Measurements from ENCODE around the gene ITM2C. TPM values are rescaled to one million over a fixed set of nuclear protein-coding genes. Genes with fewer than 3 reads are reported as not detected.
A peak's percentile ranks its signal among the peaks of the same experiment; 100 is the strongest.

Gene ITM2C
- total and polyA plus RNA-seq, 7 experiments from 2014 or later: 7.4 to 37.4 (median 25.3) TPM

- Histone ChIP-seq H3K9me3 (ENCODE audit: control insufficient read depth in 2 of 3, low read length in 3 of 3) (no peaks in the 10 kb centered on the region), H3K36me3 (ENCODE audit: control insufficient read depth in 2 of 3, insufficient read depth in 3 of 3, low read length in 3 of 3) (peaks cover 0 to 4% (median 0%) of the 10 kb centered on the region in 3 experiments), H3K27ac (ENCODE audit: low read depth, low read length) (peak overlapping the region; percentile 54), H3K4me3 (ENCODE audit: low read length) (peak overlapping the region; percentile 66), H3K4me1 (ENCODE audit: control insufficient read depth in 2 of 2, insufficient read depth in 2 of 2, low read length in 2 of 2) (peaks cover 24 to 27% of the 10 kb centered on the region in 2 donors), H3K27me3 (ENCODE audit: control insufficient read depth in 2 of 2, insufficient read depth in 2 of 2, low read length in 2 of 2) (no peaks in the 10 kb centered on the region)
- intact Hi-C loops (cut with micrococcal nuclease): loop anchor here in 1 of 2 donors (2.0 kb wide), 1 partner anchor 191 kb away; the partner anchor contains the start of gene PSMD1
- H3K27ac Mint-ChIP-seq: peak overlapping the region in 5 of 9 donors; percentile 42 to 89 (median 74)
- peak overlapping the region; percentile 74 to 98 (median 94) for H3K4me3 Mint-ChIP-seq
- ATAC-seq: no peak
- no peaks in the 10 kb centered on the region for H3K36me3 Mint-ChIP-seq
- ChIA-PET POLR2A (interaction anchor here (0.6 to 1.4 kb wide), 3 partner anchors 9 to 142 kb away, joined by 3 to 4 read pairs (median 3); no protein-coding TSS in a partner anchor), CTCF (interaction anchor here (0.7 to 1.0 kb wide), 4 partner anchors 10 to 48 kb away, joined by 3 to 9 read pairs (median 3); no protein-coding TSS in a partner anchor)
- DNase-seq: peak in 1 of 9 donors; percentile 26
- no peaks in the 10 kb centered on the region for H3K9me3 Mint-ChIP-seq
- peaks cover 24 to 56% (median 51%) of the 10 kb centered on the region in 7 donors for H3K4me1 Mint-ChIP-seq
- peaks cover 0 to 63% (median 0%) of the 10 kb centered on the region in 5 donors for H3K27me3 Mint-ChIP-seq
Measured at GRCh38 chr2:230865307-230865765, 594 bp downstream of the ITM2C start.

- Histone ChIP-seq H3K4me1 (ENCODE audit: control insufficient read depth in 2 of 2, insufficient read depth in 2 of 2, low read length in 2 of 2) (peaks cover 24 to 27% of the 10 kb centered on the region in 2 donors), H3K36me3 (ENCODE audit: control insufficient read depth in 2 of 3, insufficient read depth in 3 of 3, low read length in 3 of 3) (peaks cover 0 to 4% (median 0%) of the 10 kb centered on the region in 3 experiments), H3K27ac (ENCODE audit: low read depth, low read length) (peak overlapping the region; percentile 54), H3K9me3 (ENCODE audit: control insufficient read depth in 2 of 3, low read length in 3 of 3) (no peaks in the 10 kb centered on the region), H3K27me3 (ENCODE audit: control insufficient read depth in 2 of 2, insufficient read depth in 2 of 2, low read length in 2 of 2) (no peaks in the 10 kb centered on the region), H3K4me3 (ENCODE audit: low read length) (peak overlapping the region; percentile 66)
- Mint-ChIP-seq H3K36me3 (no peaks in the 10 kb centered on the region), H3K27me3 (peaks cover 0 to 59% (median 0%) of the 10 kb centered on the region in 5 donors), H3K9me3 (no peaks in the 10 kb centered on the region), H3K4me1 (peaks cover 24 to 57% (median 51%) of the 10 kb centered on the region in 7 donors), H3K27ac (peak overlapping the region in 8 of 9 donors; percentile 52 to 91 (median 81)), H3K4me3 (peak overlapping the region; percentile 74 to 98 (median 94))
- intact Hi-C loops (cut with micrococcal nuclease): loop anchor here in 1 of 2 donors (2.0 kb wide), 2 partner anchors 17 to 191 kb away; partner anchors contain the start of gene PSMD1
- ChIA-PET CTCF (interaction anchor here (0.9 to 1.4 kb wide), 2 partner anchors 12 to 123 kb away, joined by 3 to 4 read pairs; no protein-coding TSS in a partner anchor), POLR2A (interaction anchor here (0.6 to 1.4 kb wide), 3 partner anchors 12 to 148 kb away, joined by 3 to 4 read pairs (median 3); no protein-coding TSS in a partner anchor)
- ATAC-seq (no peak), DNase-seq (peak in 4 of 9 donors; percentile 14 to 30 (median 20))
Measured at GRCh38 chr2:230865766-230866755, 1.3 kb downstream of the ITM2C start.

GRCh38 chr2:230866756-230867523 lies 2.2 kb downstream of the ITM2C start:
- peaks cover 0 to 4% (median 0%) of the 10 kb centered on the region in 3 experiments for H3K36me3 ChIP-seq (ENCODE audit: control insufficient read depth in 2 of 3, insufficient read depth in 3 of 3, low read length in 3 of 3)
- no peak overlapping the region for H3K4me3 ChIP-seq (ENCODE audit: low read length)
- Mint-ChIP-seq H3K27me3 (peaks cover 0 to 51% (median 0%) of the 10 kb centered on the region in 5 donors), H3K4me3 (peak overlapping the region; percentile 13 to 98 (median 80)), H3K4me1 (peaks cover 18 to 49% (median 44%) of the 10 kb centered on the region in 7 donors), H3K27ac (peak overlapping the region in 8 of 9 donors; percentile 52 to 93 (median 84)), H3K9me3 (no peaks in the 10 kb centered on the region), H3K36me3 (no peaks in the 10 kb centered on the region)
- ChIA-PET CTCF (interaction anchor here (0.7 to 1.4 kb wide), 3 partner anchors 11 to 122 kb away, joined by 3 to 4 read pairs (median 3); no protein-coding TSS in a partner anchor), POLR2A (interaction anchor here (0.6 to 1.4 kb wide), 3 partner anchors 11 to 149 kb away, joined by 3 to 4 read pairs (median 3); no protein-coding TSS in a partner anchor)
- ATAC-seq: peak; percentile 41
- DNase-seq: peak; percentile 19 to 77 (median 68)
- intact Hi-C loops (cut with micrococcal nuclease): loop anchor here in 1 of 2 donors (1.0 to 2.0 kb wide), 2 partner anchors 10 to 16 kb away; no protein-coding TSS in a partner anchor
- peak overlapping the region; percentile 54 for H3K27ac ChIP-seq (ENCODE audit: low read depth, low read length)
- H3K4me1 ChIP-seq (ENCODE audit: control insufficient read depth in 2 of 2, insufficient read depth in 2 of 2, low read length in 2 of 2): peaks cover 24 to 27% of the 10 kb centered on the region in 2 donors
- H3K27me3 ChIP-seq (ENCODE audit: control insufficient read depth in 2 of 2, insufficient read depth in 2 of 2, low read length in 2 of 2): no peaks in the 10 kb centered on the region
- no peaks in the 10 kb centered on the region for H3K9me3 ChIP-seq (ENCODE audit: control insufficient read depth in 2 of 3, low read length in 3 of 3)

- intact Hi-C loops (cut with micrococcal nuclease): no loop called here
- Mint-ChIP-seq H3K9me3 (no peaks in the 10 kb centered on the region), H3K27me3 (peaks cover 0 to 38% (median 0%) of the 10 kb centered on the region in 5 donors), H3K4me3 (no peak overlapping the region), H3K27ac (peak overlapping the region in 2 of 9 donors; percentile 26 to 51), H3K4me1 (peaks cover 18 to 49% (median 39%) of the 10 kb centered on the region in 7 donors), H3K36me3 (no peaks in the 10 kb centered on the region)
- peak in 1 of 9 donors; percentile 17 for DNase-seq
- ChIA-PET POLR2A (no interaction called here), CTCF (interaction anchor here (0.7 kb wide), 1 partner anchor 38 kb away, joined by 3 read pairs; no protein-coding TSS in a partner anchor)
- H3K9me3 ChIP-seq (ENCODE audit: control insufficient read depth in 2 of 3, low read length in 3 of 3): no peaks in the 10 kb centered on the region
- no peak for ATAC-seq
- H3K36me3 ChIP-seq (ENCODE audit: control insufficient read depth in 2 of 3, insufficient read depth in 3 of 3, low read length in 3 of 3): peaks cover 0 to 4% (median 0%) of the 10 kb centered on the region in 3 experiments
- H3K4me1 ChIP-seq (ENCODE audit: control insufficient read depth in 2 of 2, insufficient read depth in 2 of 2, low read length in 2 of 2): peaks cover 24 to 27% of the 10 kb centered on the region in 2 donors
- H3K4me3 ChIP-seq (ENCODE audit: low read length): no peak overlapping the region
- no peaks in the 10 kb centered on the region for H3K27me3 ChIP-seq (ENCODE audit: control insufficient read depth in 2 of 2, insufficient read depth in 2 of 2, low read length in 2 of 2)
- H3K27ac ChIP-seq (ENCODE audit: low read depth, low read length): no peak overlapping the region
Measured at GRCh38 chr2:230868161-230868946, 3.6 kb downstream of the ITM2C start.

GRCh38 chr2:230868947-230869913 lies 4.5 kb downstream of the ITM2C start:
- CTCF ChIA-PET: no interaction called here
- no peak for ATAC-seq
- H3K4me1 Mint-ChIP-seq: peaks cover 11 to 42% (median 33%) of the 10 kb centered on the region in 7 donors
- Histone ChIP-seq H3K27ac (ENCODE audit: low read depth, low read length) (no peak overlapping the region), H3K4me3 (ENCODE audit: low read length) (no peak overlapping the region), H3K36me3 (ENCODE audit: control insufficient read depth in 2 of 3, insufficient read depth in 3 of 3, low read length in 3 of 3) (peaks cover 0 to 5% (median 0%) of the 10 kb centered on the region in 3 experiments), H3K27me3 (ENCODE audit: control insufficient read depth in 2 of 2, insufficient read depth in 2 of 2, low read length in 2 of 2) (no peaks in the 10 kb centered on the region), H3K4me1 (ENCODE audit: control insufficient read depth in 2 of 2, insufficient read depth in 2 of 2, low read length in 2 of 2) (peaks cover 21 to 22% of the 10 kb centered on the region in 2 donors), H3K9me3 (ENCODE audit: control insufficient read depth in 2 of 3, low read length in 3 of 3) (no peaks in the 10 kb centered on the region)
- H3K27ac Mint-ChIP-seq: no peak overlapping the region
- intact Hi-C loops (cut with micrococcal nuclease): no loop called here
- POLR2A ChIA-PET: no interaction called here
- H3K9me3 Mint-ChIP-seq: no peaks in the 10 kb centered on the region
- peaks cover 0 to 30% (median 0%) of the 10 kb centered on the region in 5 donors for H3K27me3 Mint-ChIP-seq
- peak in 1 of 9 donors; percentile 16 for DNase-seq
- no peaks in the 10 kb centered on the region for H3K36me3 Mint-ChIP-seq
- peak overlapping the region in 1 of 10 donors; percentile 21 for H3K4me3 Mint-ChIP-seq

Data from naive thymus-derived CD4-positive, alpha-beta T cell (primary cell).